HG02763 (cell line): ENCODE measurements around the gene SMG7.

Source experiments
- ATAC-seq: cut with Tn5 transposase; IDR thresholded peaks from one replicate; pipeline ENCODE4 v1.9.1; 2021; ENCODE audit warnings: mild to moderate bottlenecking, moderate library complexity; ENCODE audit not compliant: unreplicated experiment

Gene SMG7

GRCh38 chr1:183553764-183554163 lies 81.5 kb downstream of the SMG7 start:
- ATAC-seq, result no peak

- no peak for ATAC-seq
Measured at GRCh38 chr1:183554577-183554976, 82.3 kb downstream of the SMG7 start.

GRCh38 chr1:183559061-183559460 lies 86.8 kb downstream of the SMG7 start:
- no peak for ATAC-seq

GRCh38 chr1:183562701-183563100 lies 90.4 kb downstream of the SMG7 start:
- no peak for ATAC-seq

- no peak for ATAC-seq
Measured at GRCh38 chr1:183565261-183565660, 93.0 kb downstream of the SMG7 start.

GRCh38 chr1:183566026-183566425 lies 93.7 kb downstream of the SMG7 start:
- ATAC-seq, result no peak

GRCh38 chr1:183567584-183567983 lies 95.3 kb downstream of the SMG7 start:
- no peak for ATAC-seq

- ATAC-seq, result no peak
Measured at GRCh38 chr1:183568176-183569021, 96.1 kb downstream of the SMG7 start.

GRCh38 chr1:183569141-183569540 lies 96.8 kb downstream of the SMG7 start:
- ATAC-seq, result no peak

- ATAC-seq, result no peak
Measured at GRCh38 chr1:183569801-183570200, 97.5 kb downstream of the SMG7 start.

- no peak for ATAC-seq
Measured at GRCh38 chr1:183570451-183570850, 98.2 kb downstream of the SMG7 start.

GRCh38 chr1:183571678-183572268 lies 99.5 kb downstream of the SMG7 start:
- ATAC-seq, result no peak

- no peak for ATAC-seq
Measured at GRCh38 chr1:183572721-183573120, 100.4 kb downstream of the SMG7 start.

GRCh38 chr1:183575606-183576005 lies 103.3 kb downstream of the SMG7 start:
- ATAC-seq, result no peak

- no peak for ATAC-seq
Measured at GRCh38 chr1:183576537-183576936, 104.2 kb downstream of the SMG7 start.

GRCh38 chr1:183577897-183578465 lies 105.7 kb downstream of the SMG7 start:
- ATAC-seq, result no peak

GRCh38 chr1:183578856-183579255 lies 106.6 kb downstream of the SMG7 start:
- no peak for ATAC-seq

- ATAC-seq, result no peak
Measured at GRCh38 chr1:183580281-183580682, 108.0 kb downstream of the SMG7 start.

GRCh38 chr1:183582021-183582713 lies 109.9 kb downstream of the SMG7 start:
- no peak for ATAC-seq

- ATAC-seq, result no peak
Measured at GRCh38 chr1:183583466-183583865, 111.2 kb downstream of the SMG7 start.

GRCh38 chr1:183584147-183584546 lies 111.8 kb downstream of the SMG7 start:
- no peak for ATAC-seq

GRCh38 chr1:183585038-183585437 lies 112.7 kb downstream of the SMG7 start:
- ATAC-seq, result no peak
